ENCODE measurements around the gene FBXO38. TPM values are rescaled to one million over a fixed set of nuclear protein-coding genes. Genes with fewer than 3 reads are reported as not detected.

Gene FBXO38, protein sequence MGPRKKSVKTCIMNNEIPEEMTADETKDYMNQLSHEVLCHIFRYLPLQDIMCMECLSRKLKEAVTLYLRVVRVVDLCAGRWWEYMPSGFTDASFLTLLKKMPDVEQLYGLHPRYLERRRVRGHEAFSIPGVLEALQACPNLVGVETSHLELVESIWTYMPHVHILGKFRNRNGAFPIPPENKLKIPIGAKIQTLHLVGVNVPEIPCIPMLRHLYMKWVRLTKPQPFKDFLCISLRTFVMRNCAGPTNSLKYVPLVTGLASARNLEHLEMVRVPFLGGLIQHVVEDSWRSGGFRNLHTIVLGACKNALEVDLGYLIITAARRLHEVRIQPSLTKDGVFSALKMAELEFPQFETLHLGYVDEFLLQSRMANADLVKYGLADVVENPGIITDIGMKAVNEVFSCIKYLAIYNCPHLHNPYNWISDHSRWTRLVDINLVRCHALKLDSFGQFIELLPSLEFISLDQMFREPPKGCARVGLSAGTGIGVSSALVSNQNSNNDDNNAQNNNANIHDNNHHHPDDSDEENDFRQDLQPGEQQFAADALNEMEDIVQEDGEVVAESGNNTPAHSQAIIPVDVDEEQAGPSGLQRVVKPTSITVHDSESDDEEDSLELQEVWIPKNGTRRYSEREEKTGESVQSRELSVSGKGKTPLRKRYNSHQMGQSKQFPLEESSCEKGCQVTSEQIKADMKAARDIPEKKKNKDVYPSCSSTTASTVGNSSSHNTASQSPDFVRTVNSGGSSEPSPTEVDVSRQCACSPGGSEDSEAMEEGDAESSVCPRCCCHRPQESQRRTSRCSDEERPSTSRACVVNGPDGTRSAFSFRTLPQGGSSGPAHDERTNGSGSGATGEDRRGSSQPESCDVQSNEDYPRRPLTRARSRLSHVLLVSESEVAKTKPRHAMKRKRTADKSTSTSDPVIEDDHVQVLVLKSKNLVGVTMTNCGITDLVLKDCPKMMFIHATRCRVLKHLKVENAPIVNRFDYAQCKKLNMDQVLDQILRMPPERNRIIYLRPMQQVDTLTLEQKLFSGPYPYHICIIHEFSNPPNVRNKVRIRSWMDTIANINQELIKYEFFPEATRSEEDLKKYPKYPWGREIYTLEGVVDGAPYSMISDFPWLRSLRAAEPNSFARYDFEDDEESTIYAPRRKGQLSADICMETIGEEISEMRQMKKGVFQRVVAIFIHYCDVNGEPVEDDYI
- total RNA-seq = 28.8 TPM

DNA sequence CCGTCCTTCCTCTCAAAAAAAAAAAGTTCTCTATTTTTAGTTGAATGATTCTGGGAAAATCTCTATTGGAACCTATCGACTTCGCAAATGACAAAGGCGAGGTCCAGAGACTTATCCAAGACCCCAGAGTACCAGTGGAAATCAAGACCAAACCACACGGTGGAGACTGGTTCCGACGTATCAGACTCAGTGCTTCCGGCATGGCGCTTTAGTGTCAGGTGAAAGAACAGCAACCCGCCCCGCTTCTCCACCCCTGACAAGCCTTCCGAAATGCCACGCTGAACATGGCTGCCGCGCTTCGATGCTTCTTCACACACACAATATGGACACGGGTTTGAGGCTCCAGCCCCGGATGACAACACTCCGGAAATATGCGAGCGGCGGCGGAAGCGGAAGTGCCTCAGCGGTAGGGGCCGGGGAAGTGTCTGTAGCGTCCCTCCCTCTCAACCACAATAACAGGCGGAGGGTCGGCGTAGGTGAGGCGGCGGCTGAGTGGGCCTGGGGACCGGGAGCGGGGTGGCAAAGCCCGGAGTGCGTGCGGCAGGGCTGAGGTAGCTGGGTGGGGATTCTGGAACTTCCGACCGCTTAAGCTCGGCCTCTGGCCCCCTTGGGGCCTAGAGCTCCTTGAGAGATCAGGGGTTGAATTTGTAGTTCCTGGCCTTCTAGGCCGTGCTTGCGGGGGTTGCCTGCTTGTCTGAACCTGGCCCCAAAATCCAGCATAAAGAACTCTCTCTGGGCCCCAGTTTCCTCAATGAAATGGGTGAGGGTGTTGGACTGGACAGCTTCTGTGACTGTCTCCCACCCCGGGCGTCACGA is at the start of gene FBXO38:
Gene FBXO38 (plus strand): TSS at position 395 of the 816 bp plus-strand sequence. CDS start 10,819 bp downstream, outside the sequence.
- DNase-seq (ENCODE audit: low read depth in 2 of 3, low spot score in 2 of 3) = peak; percentile 91 to 99 (median 99)

DNA sequence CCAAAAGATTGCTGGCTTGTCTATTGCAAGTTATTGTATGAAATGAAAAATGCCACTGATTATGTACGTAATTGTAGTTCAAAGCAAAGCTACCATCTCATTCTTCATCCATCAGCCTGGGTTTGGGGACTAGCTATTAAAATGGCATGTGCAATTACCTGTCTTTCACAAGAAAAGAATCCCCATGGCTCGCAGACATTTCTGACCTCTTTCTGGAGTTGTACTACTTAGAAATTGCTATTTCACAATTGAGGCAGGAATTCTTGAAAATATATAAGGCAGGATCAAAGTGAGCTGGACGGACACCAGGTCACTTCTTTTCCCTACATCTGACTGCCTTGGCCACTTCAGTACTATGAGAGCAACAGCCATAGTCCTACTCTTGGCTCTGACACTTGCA is 48.5 kb upstream of the FBXO38 start, which contains the start of gene SPINK9:
Gene SPINK9 (plus strand): TSS at position 301 of the 400 bp plus-strand sequence. CDS start 55 bp downstream, at position 356.
- no peak for DNase-seq (ENCODE audit: low read depth in 2 of 3, low spot score in 2 of 3)

DNA sequence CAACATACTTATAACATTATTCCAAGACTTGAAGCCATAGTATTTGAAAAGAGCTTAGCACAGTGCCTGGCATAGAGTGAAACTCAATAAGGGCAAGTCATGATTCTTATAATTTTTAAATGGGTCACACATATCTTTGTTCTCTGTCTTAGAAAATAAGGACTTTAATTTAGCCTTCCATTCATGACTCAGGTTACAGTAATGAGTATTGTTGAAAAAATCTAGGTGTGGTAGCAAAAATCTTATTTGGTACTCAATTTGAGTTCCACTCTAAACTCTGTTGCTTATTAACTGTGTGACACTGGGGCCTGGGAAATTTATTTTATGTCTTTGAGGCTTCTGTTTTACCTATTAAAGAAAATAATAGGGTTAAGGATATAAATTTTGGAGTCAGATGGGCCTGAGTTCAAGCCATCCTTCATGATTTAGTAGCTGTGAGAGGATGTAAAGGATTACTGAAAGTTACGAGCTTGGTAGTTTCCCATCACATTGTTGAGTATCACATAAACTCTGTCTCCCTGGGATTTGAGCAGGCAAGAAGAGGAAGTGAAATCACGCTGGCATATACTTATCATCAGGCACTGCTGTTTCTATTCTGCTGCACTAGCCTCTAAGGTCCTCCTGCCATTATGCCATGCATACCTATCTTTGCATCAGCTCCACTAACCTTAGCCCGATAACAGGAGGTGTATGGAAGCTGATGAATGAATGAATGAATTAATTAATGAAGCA is 46.9 kb upstream of the FBXO38 start:
- no peak for DNase-seq (ENCODE audit: low read depth in 2 of 3, low spot score in 2 of 3)

DNA sequence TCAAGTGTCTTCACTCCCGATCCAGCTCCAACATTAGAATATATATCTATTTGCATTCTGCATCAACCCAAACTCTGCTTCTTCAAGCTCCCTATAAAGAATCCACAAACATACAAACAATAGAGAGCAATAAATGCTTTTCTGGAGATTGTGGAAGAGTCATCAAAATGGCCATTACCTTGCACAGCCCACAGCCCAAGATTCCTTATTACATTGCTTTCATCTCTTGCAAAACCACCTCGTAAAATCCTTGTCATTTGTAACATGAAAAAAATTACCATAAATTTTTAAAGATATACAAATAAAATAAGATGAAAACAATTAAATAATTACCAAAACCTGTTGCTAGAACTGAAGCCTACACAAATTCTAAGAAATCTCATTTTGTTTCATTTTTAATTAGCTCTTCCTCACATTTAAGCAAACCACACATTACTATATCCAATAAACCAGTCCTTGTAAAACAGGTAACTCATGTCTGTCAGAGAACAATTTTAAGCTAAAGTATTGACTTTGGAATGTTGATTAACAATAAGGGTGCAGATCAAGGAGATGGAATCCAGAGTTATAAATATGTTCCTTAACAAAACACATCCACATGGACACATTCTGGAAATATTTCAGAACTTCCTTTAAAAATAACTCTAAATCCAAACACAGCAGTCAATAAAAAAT is 41.2 kb upstream of the FBXO38 start:
- no peak for DNase-seq (ENCODE audit: low read depth in 2 of 3, low spot score in 2 of 3)

DNA sequence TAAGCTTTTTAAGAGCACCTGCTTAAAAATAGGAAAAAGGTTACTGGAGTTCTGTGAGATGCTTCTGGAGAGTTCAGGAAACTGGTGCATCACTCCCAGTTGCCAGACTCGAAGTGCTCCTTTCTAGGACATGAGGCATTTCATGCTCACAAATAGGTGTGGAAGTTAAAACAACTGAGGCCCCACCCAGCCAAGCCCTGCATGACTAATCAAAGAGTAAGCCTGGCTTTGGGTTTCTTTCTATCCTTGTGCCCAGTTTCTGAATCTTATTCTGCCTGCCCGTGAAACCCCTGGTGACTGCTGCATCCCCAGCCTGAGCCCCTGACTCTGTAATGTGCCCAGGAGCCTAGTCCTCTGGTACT is 40.7 kb upstream of the FBXO38 start:
- DNase-seq (ENCODE audit: low read depth in 2 of 3, low spot score in 2 of 3) = no peak

DNA sequence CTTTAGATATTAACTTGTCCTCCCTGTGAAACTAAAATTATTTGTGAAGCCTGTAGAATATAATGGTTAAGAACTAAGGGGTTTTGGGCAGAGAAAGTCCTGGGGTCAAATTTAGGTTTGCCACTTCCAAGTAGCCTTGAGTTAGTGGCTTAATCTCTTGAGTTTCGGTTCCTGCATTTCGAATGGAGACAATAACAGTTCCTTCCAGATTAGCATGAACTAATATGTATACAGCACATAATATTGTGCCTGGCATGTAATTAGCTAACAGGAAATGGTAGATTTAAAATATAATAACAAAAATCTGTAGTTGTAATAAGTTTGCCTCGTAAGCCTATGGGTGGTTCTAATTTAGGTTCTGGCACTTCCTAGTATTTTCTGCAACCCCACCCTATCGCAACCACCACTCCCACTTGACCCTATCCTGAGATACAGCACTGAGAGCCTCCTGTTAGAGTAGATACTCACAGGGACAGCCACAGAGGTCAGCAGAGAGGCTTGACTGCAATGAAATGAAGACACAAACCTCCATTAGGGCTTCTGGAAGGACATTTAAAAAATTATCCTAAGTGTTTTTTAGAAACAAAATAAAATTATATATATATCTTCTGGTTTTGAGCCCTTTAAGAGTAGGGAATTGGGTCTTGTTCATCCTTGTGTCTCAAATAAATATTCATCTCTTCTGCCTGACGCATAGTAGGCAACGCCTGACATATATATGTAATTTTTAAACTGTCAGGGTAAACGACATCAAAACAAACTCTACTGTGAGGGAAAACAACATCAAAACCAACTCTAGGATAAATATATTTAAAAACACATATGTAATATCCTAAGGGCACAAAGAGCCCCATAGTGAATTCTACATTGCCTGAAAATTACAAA is 39.9 kb upstream of the FBXO38 start:
- DNase-seq (ENCODE audit: low read depth in 2 of 3, low spot score in 2 of 3) = no peak

DNA sequence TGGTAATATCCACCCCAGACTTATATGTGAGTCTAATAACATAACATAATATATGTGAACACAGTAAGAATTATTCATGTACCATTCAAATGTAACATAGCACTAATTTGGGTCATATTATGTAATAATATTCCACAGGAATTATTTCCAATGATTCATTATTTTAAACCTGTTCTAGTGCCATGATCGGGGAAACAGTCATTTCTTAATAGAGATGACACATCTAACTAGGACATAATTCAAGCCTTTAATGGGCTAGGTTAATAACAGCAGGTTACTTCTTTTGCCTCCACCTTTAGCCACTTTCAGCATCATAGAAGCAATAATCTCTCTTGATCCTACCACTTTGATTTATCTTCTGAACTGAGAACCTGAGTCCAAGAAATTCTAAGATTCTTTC is 36.1 kb upstream of the FBXO38 start:
- no peak for DNase-seq (ENCODE audit: low read depth in 2 of 3, low spot score in 2 of 3)

DNA sequence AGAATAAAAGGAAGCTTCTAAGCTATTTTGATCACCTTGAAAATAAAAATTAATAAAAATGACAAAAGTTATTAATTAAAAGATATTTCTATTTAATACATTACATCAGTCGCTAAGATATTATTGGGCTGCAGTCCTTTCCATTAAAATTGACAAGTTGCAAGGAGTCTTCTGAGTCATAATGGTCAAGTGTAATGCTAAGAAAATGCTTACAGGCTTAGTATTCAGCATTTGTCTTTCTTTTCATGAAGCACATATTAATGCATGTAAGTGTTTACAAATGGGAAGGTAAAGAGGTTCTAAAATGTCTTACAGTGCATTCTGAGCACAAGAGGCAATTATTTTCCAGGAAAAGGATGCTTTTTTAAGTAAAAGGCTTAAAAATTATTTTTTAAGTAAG is 31.1 kb upstream of the FBXO38 start:
- no peak for DNase-seq (ENCODE audit: low read depth in 2 of 3, low spot score in 2 of 3)

DNA sequence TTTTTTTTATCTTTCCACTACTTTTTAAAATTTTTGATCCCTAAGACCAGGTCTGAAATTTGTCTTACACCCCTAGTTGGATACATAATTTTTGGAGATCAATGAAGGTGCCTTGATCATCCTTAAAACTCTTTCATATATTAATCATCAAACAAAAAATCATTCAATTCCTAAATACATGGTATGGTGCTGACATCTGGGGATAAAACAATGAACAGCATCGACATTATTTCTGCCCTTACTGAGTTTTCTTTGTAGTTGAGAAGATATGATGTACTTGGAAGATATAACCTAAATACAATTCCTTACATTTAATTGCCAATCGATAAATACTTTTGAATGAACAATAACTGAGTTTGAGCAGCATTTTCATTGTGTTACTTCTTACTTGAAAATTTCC is 30.1 kb upstream of the FBXO38 start:
- DNase-seq (ENCODE audit: low read depth in 2 of 3, low spot score in 2 of 3) = no peak

DNA sequence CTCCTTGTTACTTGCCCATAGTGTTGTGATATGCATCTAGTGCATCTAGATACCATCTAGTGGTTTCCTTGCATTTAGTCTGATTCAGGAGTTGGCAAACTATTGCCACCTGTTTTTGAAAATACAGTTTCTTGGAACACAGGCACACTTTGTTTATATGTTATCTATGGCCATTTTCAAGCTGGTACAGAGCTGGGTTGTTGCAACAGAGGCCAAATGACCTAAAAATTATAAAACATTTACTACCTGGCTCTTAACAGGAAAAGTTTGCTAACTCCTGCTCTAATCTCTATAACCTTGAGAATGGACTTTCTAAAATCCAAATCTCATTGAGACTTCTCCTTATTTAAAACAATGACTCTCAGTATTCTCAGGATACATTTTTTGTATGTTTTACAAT is 19.4 kb upstream of the FBXO38 start:
- DNase-seq (ENCODE audit: low read depth in 2 of 3, low spot score in 2 of 3) = no peak

DNA sequence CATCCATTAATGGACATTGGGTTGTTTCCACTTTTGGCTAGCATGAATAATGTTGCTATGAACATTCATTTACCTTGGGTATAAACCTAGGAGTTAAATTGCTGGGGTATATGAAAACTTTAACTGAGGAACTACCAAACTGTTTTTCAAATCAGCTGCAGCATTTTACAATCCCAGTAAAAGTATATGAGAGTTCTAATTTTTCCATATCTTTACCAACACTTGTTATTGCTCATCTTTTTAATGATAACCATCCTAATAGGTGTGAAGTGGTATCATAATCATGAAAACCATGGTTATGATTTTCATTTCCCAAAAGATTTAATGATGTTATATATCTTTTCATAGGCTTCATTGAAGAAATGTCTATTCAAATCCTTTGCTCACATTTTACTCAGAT is 15.5 kb upstream of the FBXO38 start:
- no peak for DNase-seq (ENCODE audit: low read depth in 2 of 3, low spot score in 2 of 3)

DNA sequence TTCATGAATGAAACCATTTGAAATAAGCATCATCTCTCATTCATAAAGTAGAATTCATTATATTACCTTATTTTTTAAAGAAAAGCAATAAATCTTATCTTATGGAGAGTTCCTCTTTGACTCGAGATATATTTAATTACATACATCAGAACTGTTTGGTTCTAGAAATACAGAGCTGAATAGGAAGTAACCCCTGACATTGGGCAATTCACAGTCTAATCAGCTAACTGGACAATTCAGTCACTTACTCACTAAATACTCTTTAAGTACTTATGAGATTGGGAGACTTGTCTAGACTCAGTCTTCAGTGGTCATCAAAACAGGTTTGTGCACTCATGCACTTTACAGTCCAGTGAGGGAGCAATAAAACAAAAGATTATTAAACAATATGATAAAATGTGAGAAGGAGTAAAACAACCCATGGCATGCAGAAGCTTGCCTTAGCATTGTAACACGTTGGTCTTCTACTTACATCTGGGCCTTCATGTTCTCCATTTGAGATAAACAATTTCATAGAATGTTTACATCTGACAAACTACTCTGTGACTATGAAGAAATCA is 11.5 kb upstream of the FBXO38 start:
- no peak for DNase-seq (ENCODE audit: low read depth in 2 of 3, low spot score in 2 of 3)

DNA sequence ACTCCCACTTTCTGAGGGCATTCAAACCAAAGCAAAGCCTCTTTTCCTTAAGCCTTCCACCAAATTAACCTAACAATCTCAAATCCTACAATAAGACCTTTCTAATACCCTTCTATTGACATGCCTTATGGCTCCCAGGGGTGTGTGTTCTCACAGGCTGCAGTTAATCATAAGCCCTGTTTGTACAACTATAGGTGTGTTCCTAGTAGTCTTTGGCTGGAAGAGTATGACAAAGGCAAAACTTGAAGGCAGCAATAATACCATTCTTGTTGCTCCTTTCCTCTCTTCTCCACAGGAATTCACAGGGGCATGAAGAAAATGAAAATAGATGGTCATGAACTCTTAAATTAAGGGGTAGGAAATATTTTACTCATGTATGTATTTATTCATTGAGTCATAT is 10.9 kb upstream of the FBXO38 start:
- DNase-seq (ENCODE audit: low read depth in 2 of 3, low spot score in 2 of 3) = no peak

DNA sequence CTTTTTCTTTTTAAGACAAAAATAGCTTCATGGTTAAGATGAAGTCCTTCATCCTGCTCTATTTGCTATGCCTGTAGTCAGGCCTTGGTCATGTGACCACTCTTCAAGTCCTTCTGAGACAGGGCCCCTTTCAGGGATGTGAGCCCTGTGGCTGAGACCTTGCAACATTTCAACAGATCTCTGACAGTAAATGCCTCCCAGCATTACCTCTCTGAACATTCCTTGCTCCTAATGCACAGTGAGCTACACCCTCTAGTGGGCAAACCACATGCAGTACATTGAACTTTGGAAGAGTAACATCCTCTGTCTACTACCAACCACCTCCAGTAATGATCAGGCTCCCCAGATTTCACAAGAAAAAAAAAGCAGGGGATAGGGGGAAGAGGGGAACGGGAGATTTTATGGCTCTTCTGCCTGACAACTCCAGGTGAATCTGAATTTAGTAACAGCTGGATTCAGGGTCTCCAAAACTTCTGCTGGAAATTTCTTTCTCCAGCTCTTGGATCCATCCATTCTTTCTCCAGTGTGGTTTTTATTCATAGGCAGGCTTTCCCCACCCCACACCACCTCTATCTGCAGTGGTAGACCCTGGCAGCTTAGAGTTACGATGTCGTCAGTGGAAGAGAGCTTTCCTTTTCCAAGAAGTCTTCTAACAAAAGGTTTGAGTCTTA is 8.9 kb upstream of the FBXO38 start:
- peak in 2 of 3 donors; percentile 24 to 55 for DNase-seq (ENCODE audit: low read depth in 2 of 3, low spot score in 2 of 3)

DNA sequence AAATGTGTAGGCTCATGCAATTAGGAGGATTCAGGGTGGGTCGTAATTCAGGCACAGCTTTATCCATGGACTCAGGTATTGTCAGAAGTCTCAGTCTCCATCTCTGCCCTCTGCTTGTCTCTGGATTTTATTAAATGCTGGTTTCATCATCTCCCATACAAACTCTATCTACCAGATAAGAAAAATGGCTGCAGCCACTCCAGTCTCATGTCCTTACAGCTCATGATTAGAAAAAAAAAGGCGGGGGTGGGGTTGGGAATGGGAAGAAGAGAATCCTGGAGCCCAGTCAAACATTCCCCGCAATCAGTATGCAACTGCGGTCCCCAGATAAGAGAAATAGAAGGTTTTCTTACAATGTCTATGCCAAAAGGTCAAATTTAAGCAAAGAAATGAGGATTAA is 7.6 kb upstream of the FBXO38 start:
- DNase-seq (ENCODE audit: low read depth in 2 of 3, low spot score in 2 of 3) = no peak

DNA sequence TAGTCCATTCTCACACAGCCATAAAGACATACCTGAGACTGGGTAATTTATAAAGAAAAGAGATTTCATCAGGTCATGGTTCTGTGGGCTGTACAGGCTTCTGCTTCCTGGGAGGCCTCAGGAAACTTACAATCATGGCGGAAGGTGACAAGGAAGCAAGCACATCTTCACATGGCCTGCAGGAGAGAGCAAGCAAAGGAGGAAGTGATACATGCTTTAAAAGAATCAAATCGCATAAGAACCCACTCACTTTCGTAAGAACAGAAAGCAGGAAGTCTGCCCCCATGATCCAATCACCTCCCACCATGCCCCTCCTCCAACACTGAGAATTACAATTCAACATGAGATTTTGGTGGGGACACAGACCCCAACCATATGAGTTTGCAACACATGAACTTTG is 5.1 kb upstream of the FBXO38 start:
- no peak for DNase-seq (ENCODE audit: low read depth in 2 of 3, low spot score in 2 of 3)

DNA sequence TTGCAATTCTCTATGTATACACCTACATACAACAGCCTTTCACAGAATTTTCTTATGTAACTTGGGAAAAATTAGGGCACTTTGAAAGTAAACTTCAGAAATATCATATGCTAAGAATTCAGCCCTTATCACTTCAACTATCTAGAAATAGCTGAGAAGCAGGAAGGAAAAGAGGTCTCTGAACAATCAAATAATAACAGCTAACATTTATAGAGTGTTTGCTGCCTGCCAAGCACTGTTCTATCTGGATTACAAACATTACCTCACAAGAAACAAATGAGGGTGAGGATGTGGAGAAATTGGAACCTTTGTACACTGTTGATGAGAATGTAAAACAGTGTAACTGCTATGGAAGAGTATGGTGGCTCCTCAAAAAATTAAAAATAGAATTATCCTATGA is 4.4 kb upstream of the FBXO38 start:
- no peak for DNase-seq (ENCODE audit: low read depth in 2 of 3, low spot score in 2 of 3)

All from hematopoietic multipotent progenitor cell (in vitro differentiated cells).